ENCODE data around the gene LAMB4. TPM values are rescaled to one million over a fixed set of nuclear protein-coding genes. Genes with fewer than 3 reads are reported as not detected.

The LAMB4 gene
- polyA plus RNA-seq, 1 donor: 0.42 TPM

DNA sequence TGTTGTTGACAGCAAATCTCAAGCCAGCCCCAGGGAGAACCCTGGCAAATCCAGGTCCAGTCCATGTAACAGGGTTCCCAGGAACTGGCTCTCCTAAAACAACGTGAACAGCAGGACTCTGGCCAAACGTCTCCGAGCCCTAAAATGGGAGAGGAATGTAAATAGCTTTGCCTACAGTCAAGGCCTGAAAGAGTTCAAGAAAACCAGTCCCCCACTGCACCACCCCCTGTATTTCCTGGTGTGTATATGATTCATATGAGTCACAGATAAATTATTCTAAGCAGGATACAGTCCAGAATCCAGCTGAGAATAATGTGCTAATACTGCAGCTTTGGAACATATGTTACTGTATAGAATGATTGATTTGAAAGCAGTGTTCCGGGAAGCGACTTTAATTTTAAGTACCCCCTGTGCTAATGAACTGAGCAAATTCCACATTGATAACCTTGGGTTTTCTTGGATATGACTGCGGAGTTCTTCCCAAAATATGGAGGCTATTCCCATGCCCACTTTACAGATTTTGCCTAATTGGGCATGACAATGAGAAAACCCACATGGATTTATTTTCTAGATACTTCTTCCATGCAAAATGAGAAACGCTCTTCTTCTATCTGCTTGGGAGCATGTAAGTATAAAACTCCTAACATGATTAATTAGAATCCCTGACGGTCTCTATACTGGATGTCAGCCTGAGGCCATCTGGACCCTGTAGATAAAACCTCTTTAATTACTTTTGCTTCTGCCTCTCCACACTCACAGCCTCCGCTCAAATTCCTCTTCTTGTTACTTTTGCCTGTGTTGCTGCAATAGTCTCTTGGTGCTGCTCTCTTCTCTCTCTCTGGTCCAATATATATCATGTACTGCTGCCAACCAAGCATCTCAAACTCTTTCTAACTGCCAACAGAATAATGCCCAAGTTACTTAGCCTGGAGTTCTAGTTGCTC lies 50.2 kb downstream of the LAMB4 start:
- WGBS (ENCODE audit: insufficient coverage, low lambda C conversion rate): 100% methylated on average over 1 of the region's 9 CpGs
- peak in 1 of 2 donors; percentile 48 for DNase-seq

GRCh38 chr7:108079276-108079647 lies 50.9 kb downstream of the LAMB4 start:
- Histone ChIP-seq H3K4me3 (ENCODE audit: low read length) (no peak overlapping the region), H3K27ac (ENCODE audit: low read length) (peak overlapping the region; percentile 7), H3K9me3 (ENCODE audit: control insufficient read depth, low read depth, low read length) (no peaks in the 10 kb centered on the region), H3K27me3 (ENCODE audit: control insufficient read depth, insufficient read depth, low read length) (no peaks in the 10 kb centered on the region), H3K36me3 (ENCODE audit: control insufficient read depth, insufficient read depth, low read length) (no peaks in the 10 kb centered on the region), H3K4me1 (ENCODE audit: control insufficient read depth, insufficient read depth, low read length) (peaks cover 25% of the 10 kb centered on the region)
- WGBS (ENCODE audit: insufficient coverage, low lambda C conversion rate): no CpG with 5 or more reads among the region's 1 CpG
- DNase-seq: no peak

More for the DNA sequence above, 50.2 kb downstream of the LAMB4 start:
- Histone ChIP-seq H3K27ac (ENCODE audit: low read length) (peak overlapping the region; percentile 7), H3K4me3 (ENCODE audit: low read length) (no peak overlapping the region), H3K36me3 (ENCODE audit: control insufficient read depth, insufficient read depth, low read length) (no peaks in the 10 kb centered on the region), H3K4me1 (ENCODE audit: control insufficient read depth, insufficient read depth, low read length) (peaks cover 25% of the 10 kb centered on the region), H3K9me3 (ENCODE audit: control insufficient read depth, low read depth, low read length) (no peaks in the 10 kb centered on the region), H3K27me3 (ENCODE audit: control insufficient read depth, insufficient read depth, low read length) (no peaks in the 10 kb centered on the region)

DNA sequence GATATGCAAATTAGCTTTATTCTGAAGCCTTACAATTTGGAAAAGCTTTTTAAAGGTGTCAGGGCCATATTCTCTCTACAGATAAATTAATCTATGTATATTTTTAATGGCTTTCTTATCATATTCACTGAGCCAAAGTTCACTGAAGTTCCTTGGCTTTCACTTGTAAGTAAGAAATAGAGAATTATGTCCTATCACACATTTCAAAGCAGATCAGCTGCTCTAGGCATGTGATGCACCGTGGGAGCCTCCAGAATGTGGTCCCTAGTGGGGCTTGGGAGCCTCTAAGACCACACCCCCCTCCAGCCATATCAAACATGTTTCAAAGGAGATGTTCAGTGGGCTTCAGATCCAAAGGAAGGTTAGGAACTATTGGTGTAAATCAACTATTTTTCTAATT lies 51.5 kb downstream of the LAMB4 start:
- Histone ChIP-seq H3K27me3 (ENCODE audit: control insufficient read depth, insufficient read depth, low read length) (no peaks in the 10 kb centered on the region), H3K9me3 (ENCODE audit: control insufficient read depth, low read depth, low read length) (no peaks in the 10 kb centered on the region), H3K27ac (ENCODE audit: low read length) (no peak overlapping the region), H3K4me1 (ENCODE audit: control insufficient read depth, insufficient read depth, low read length) (peaks cover 25% of the 10 kb centered on the region), H3K36me3 (ENCODE audit: control insufficient read depth, insufficient read depth, low read length) (no peaks in the 10 kb centered on the region), H3K4me3 (ENCODE audit: low read length) (no peak overlapping the region)
- no CpG with 5 or more reads among the region's 1 CpG for WGBS (ENCODE audit: insufficient coverage, low lambda C conversion rate)
- peak in 1 of 2 donors; percentile 57 for DNase-seq

DNA sequence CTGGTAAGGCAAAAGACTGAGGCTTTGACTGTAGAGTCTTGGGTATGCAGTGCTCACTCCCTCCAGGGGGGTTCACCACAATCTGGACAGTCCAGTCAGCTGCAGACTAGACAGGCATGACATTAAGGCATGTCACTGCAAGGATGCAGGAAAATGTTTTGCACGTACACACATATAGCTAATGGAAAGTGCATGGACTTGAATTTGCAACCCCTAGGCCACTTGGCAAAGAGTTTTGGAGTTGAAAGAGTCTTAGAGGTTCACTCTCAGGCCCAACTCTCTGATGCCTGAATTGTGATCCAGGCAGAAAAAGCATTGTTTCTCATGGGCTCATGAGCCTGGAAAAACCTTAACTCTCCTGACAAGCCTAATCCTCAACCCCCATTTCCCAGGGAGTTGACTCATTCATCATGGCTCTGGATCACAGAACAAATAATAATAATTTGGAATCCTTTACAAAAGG lies 51.9 kb downstream of the LAMB4 start:
- H3K9me3 ChIP-seq (ENCODE audit: control insufficient read depth, low read depth, low read length): no peaks in the 10 kb centered on the region
- peaks cover 25% of the 10 kb centered on the region for H3K4me1 ChIP-seq (ENCODE audit: control insufficient read depth, insufficient read depth, low read length)
- no peak overlapping the region for H3K27ac ChIP-seq (ENCODE audit: low read length)
- H3K4me3 ChIP-seq (ENCODE audit: low read length): no peak overlapping the region
- WGBS (ENCODE audit: insufficient coverage, low lambda C conversion rate): no CpG with 5 or more reads among the region's 1 CpG
- H3K36me3 ChIP-seq (ENCODE audit: control insufficient read depth, insufficient read depth, low read length): no peaks in the 10 kb centered on the region
- no peaks in the 10 kb centered on the region for H3K27me3 ChIP-seq (ENCODE audit: control insufficient read depth, insufficient read depth, low read length)
- no peak for DNase-seq

GRCh38 chr7:108077709-108078108 lies 52.5 kb downstream of the LAMB4 start:
- 60% methylated on average over 1 of the region's 3 CpGs for WGBS (ENCODE audit: insufficient coverage, low lambda C conversion rate)
- peaks cover 25% of the 10 kb centered on the region for H3K4me1 ChIP-seq (ENCODE audit: control insufficient read depth, insufficient read depth, low read length)
- no peak for DNase-seq
- H3K4me3 ChIP-seq (ENCODE audit: low read length): no peak overlapping the region
- no peak overlapping the region for H3K27ac ChIP-seq (ENCODE audit: low read length)
- no peaks in the 10 kb centered on the region for H3K9me3 ChIP-seq (ENCODE audit: control insufficient read depth, low read depth, low read length)
- H3K27me3 ChIP-seq (ENCODE audit: control insufficient read depth, insufficient read depth, low read length): no peaks in the 10 kb centered on the region
- no peaks in the 10 kb centered on the region for H3K36me3 ChIP-seq (ENCODE audit: control insufficient read depth, insufficient read depth, low read length)

DNA sequence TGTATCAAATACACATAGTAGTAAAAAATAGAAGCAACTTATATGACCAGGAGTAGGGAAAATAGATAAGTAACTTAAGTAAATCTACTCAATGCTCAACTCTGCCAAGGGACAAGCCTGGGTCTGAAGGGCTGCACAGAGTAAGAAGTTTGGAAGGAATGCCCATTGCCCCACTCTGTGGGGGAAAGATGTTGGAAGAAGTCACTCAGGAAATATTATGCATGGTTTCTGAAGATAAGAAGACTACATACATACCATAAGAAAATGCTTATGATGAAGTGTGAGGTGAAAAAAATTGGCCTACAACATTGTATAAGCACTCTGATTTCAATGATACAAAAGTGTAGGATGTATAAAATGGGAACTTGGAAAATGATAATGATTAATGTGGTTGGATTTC lies 54.0 kb downstream of the LAMB4 start:
- no peak for DNase-seq
- Histone ChIP-seq H3K36me3 (ENCODE audit: control insufficient read depth, insufficient read depth, low read length) (no peaks in the 10 kb centered on the region), H3K4me3 (ENCODE audit: low read length) (no peak overlapping the region)

GRCh38 chr7:108073305-108074070 lies 56.7 kb downstream of the LAMB4 start:
- no CpG with 5 or more reads among the region's 3 CpGs for WGBS (ENCODE audit: insufficient coverage, low lambda C conversion rate)

More for the DNA sequence above, 54.0 kb downstream of the LAMB4 start:
- H3K27me3 ChIP-seq (ENCODE audit: control insufficient read depth, insufficient read depth, low read length): no peaks in the 10 kb centered on the region
- no peaks in the 10 kb centered on the region for H3K9me3 ChIP-seq (ENCODE audit: control insufficient read depth, low read depth, low read length)
- peaks cover 25% of the 10 kb centered on the region for H3K4me1 ChIP-seq (ENCODE audit: control insufficient read depth, insufficient read depth, low read length)
- H3K27ac ChIP-seq (ENCODE audit: low read length): no peak overlapping the region

GRCh38 chr7:108072739-108073138 lies 57.4 kb downstream of the LAMB4 start:
- no peak for DNase-seq
- Histone ChIP-seq H3K4me3 (ENCODE audit: low read length) (no peak overlapping the region), H3K9me3 (ENCODE audit: control insufficient read depth, low read depth, low read length) (no peaks in the 10 kb centered on the region), H3K27me3 (ENCODE audit: control insufficient read depth, insufficient read depth, low read length) (no peaks in the 10 kb centered on the region), H3K36me3 (ENCODE audit: control insufficient read depth, insufficient read depth, low read length) (no peaks in the 10 kb centered on the region), H3K27ac (ENCODE audit: low read length) (no peak overlapping the region), H3K4me1 (ENCODE audit: control insufficient read depth, insufficient read depth, low read length) (no peaks in the 10 kb centered on the region)
- WGBS (ENCODE audit: insufficient coverage, low lambda C conversion rate): 100% methylated on average over 1 of the region's 2 CpGs

More at GRCh38 chr7:108073305-108074070, 56.7 kb downstream of the LAMB4 start:
- DNase-seq: no peak
- peaks cover 3% of the 10 kb centered on the region for H3K4me1 ChIP-seq (ENCODE audit: control insufficient read depth, insufficient read depth, low read length)
- H3K27me3 ChIP-seq (ENCODE audit: control insufficient read depth, insufficient read depth, low read length): no peaks in the 10 kb centered on the region
- no peaks in the 10 kb centered on the region for H3K36me3 ChIP-seq (ENCODE audit: control insufficient read depth, insufficient read depth, low read length)
- H3K27ac ChIP-seq (ENCODE audit: low read length): no peak overlapping the region
- H3K9me3 ChIP-seq (ENCODE audit: control insufficient read depth, low read depth, low read length): no peaks in the 10 kb centered on the region
- no peak overlapping the region for H3K4me3 ChIP-seq (ENCODE audit: low read length)

DNA sequence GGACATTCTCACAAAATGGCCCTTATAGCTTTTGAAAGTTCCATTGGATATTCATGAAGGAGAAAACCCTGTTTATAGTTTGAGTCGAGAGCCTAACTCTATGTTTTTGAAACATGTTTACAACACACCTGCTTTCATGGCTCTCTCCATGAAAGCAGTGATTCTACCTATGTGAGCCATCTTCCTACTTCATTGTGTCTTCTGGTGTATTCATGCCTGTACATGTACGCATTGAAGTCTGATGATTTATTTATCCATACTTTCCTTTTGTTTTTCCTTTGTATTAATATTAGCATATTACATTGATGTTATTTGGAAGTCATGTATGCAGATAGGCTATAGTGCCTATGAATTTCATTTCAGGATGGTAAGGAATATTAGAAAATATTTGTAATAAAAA lies 58.0 kb downstream of the LAMB4 start:
- WGBS (ENCODE audit: insufficient coverage, low lambda C conversion rate): 100% methylated on average over 2 of the region's 2 CpGs
- Histone ChIP-seq H3K27ac (ENCODE audit: low read length) (no peak overlapping the region), H3K4me1 (ENCODE audit: control insufficient read depth, insufficient read depth, low read length) (no peaks in the 10 kb centered on the region), H3K9me3 (ENCODE audit: control insufficient read depth, low read depth, low read length) (no peaks in the 10 kb centered on the region), H3K4me3 (ENCODE audit: low read length) (no peak overlapping the region), H3K36me3 (ENCODE audit: control insufficient read depth, insufficient read depth, low read length) (no peaks in the 10 kb centered on the region), H3K27me3 (ENCODE audit: control insufficient read depth, insufficient read depth, low read length) (no peaks in the 10 kb centered on the region)
- no peak for DNase-seq

- Histone ChIP-seq H3K9me3 (ENCODE audit: control insufficient read depth, low read depth, low read length) (no peaks in the 10 kb centered on the region), H3K27me3 (ENCODE audit: control insufficient read depth, insufficient read depth, low read length) (no peaks in the 10 kb centered on the region), H3K4me3 (ENCODE audit: low read length) (no peak overlapping the region), H3K4me1 (ENCODE audit: control insufficient read depth, insufficient read depth, low read length) (no peaks in the 10 kb centered on the region), H3K27ac (ENCODE audit: low read length) (no peak overlapping the region), H3K36me3 (ENCODE audit: control insufficient read depth, insufficient read depth, low read length) (no peaks in the 10 kb centered on the region)
- no peak for DNase-seq
- WGBS (ENCODE audit: insufficient coverage, low lambda C conversion rate): no CpG with 5 or more reads among the region's 1 CpG
Observed at GRCh38 chr7:108071551-108071950, 58.6 kb downstream of the LAMB4 start.
